Colonic mucosa (tissue), 4 donors: Measurements from ENCODE around the gene LYPLAL1. TPM values are rescaled to one million over a fixed set of nuclear protein-coding genes. Genes with fewer than 3 reads are reported as not detected.

Source experiments
- DNase-seq: peaks from one replicate; pipeline ENCODE4 v3.0.0-alpha.2; 2020
- H3K27ac ChIP-seq: fragments of 200-600 bp; one replicate; pipeline ENCODE4 v1.8.0; 2021
- H3K27me3 ChIP-seq: fragments of 200-600 bp; one replicate; pipeline ENCODE4 v1.8.0; 2021
- H3K36me3 ChIP-seq: fragments of 200-600 bp; one replicate; pipeline ENCODE4 v1.8.0; 2021
- H3K4me1 ChIP-seq: fragments of 200-600 bp; one replicate; pipeline ENCODE4 v1.8.0; 2021; ENCODE audit warnings: mild to moderate bottlenecking
- H3K4me3 ChIP-seq: fragments of 200-600 bp; one replicate; pipeline ENCODE4 v1.8.0; 2021
- H3K9ac ChIP-seq, 2 donors: one replicate each; pipeline ENCODE4 v1.7.0; 2013; ENCODE audit warnings: control low read depth in 2 of 2, low read depth in 2 of 2, low read length in 2 of 2
- H3K9me3 ChIP-seq: fragments of 200-600 bp; one replicate; pipeline ENCODE4 v1.8.0; 2021
- intact Hi-C: fragments of 100-400 bp; cut with DNase I; formaldehyde crosslinking; loops from one replicate; pipeline ENCODE4 v1.14.1; 2022
- total RNA-seq, 2 donors: library from RNA; stranded (reverse); fragmentation: NEBNext Ultra II Directional in 1 of 2; extraction: Animal tissue kit (Norgen Biotek cat#: 25700) in 1 of 2; gene quantifications; one replicate each; pipeline ENCODE4 v1.2.1, GENCODE V29; 2021
- TF ChIP-seq, protein P1 (sequence below): fragments of 200-600 bp; IDR thresholded peaks from one replicate; pipeline ENCODE4 v1.8.0; 2022; ENCODE audit warnings: antibody characterized with exemption, mild to moderate bottlenecking
- donor health status: healthy.
- donor health status: DM: no; HTN: no; CAD: no.
- donor health status: DM: no; HTN: no; CAD: no.

The LYPLAL1 gene
- total RNA-seq: 10 to 100 TPM; 14.3 to 23.0 TPM

DNA sequence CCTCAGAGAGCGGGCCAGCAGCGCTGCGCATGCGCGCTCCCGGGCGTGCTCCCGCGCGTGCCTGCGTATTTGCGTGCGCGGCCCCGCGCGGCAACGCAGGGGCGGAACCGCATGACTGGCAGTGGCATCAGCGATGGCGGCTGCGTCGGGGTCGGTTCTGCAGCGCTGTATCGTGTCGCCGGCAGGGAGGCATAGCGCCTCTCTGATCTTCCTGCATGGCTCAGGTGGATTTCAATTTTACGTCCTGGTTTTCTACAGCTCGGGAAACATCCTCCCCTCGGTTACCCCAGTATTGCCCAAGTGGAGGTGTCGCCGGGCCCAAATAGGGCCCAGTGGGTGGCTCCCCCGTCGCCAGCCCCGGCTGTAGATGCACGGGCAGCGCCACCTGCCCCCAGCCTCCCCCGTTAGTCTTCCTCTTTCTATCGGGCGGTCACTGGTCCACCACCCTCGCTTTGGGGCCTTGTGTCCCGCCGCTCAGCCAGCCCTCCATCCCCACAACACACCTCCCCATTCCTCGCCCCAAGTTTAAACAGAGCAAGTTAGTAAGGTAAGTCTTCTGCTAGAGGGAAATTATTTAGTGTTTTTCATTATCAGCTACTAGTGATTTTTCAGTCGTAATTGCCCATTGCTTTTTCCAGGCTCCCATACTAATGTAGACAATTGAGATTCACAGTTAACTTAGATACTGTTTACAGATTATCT, at the start of gene LYPLAL1:
Gene LYPLAL1, plus strand, starts transcription at position 121 of the 702 bp plus-strand sequence. Its CDS starts 13 bp downstream, at position 134.
- H3K9ac ChIP-seq: peak within 1 kb of the TSS; percentile 79 to 84
- DNase-seq: peak; percentile 88
- intact Hi-C loops: no loop called here
- TF ChIP-seq, protein P1, sequence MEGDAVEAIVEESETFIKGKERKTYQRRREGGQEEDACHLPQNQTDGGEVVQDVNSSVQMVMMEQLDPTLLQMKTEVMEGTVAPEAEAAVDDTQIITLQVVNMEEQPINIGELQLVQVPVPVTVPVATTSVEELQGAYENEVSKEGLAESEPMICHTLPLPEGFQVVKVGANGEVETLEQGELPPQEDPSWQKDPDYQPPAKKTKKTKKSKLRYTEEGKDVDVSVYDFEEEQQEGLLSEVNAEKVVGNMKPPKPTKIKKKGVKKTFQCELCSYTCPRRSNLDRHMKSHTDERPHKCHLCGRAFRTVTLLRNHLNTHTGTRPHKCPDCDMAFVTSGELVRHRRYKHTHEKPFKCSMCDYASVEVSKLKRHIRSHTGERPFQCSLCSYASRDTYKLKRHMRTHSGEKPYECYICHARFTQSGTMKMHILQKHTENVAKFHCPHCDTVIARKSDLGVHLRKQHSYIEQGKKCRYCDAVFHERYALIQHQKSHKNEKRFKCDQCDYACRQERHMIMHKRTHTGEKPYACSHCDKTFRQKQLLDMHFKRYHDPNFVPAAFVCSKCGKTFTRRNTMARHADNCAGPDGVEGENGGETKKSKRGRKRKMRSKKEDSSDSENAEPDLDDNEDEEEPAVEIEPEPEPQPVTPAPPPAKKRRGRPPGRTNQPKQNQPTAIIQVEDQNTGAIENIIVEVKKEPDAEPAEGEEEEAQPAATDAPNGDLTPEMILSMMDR: no peak
- H3K4me1 ChIP-seq: peaks cover 3% of the 10 kb centered on the region
- no peaks in the 10 kb centered on the region for H3K36me3 ChIP-seq
- no peaks in the 10 kb centered on the region for H3K9me3 ChIP-seq
- H3K27ac ChIP-seq: peak within 1 kb of the TSS; percentile 68
- peak within 1 kb of the TSS; percentile 83 for H3K4me3 ChIP-seq
- no peaks in the 10 kb centered on the region for H3K27me3 ChIP-seq

DNA sequence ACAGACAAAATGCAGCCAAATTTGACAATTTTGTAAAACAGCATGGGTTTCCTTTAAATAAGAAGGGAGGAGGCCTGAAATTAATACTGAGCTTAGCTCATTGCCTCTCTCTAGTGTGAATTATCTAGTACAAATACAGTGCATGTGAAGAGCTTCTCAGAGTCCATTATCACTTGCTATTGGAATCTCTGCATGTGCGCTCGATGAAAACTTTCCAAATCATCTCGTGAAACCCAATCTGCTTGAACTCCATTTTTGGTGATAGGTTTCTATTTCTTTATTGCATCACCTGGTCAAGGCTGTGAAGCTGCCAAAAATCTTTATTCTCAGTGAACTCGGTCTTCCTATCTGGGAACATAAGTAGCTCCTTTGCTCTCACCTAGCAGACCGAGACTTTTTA, 49.5 kb upstream of the LYPLAL1 start:
- TF ChIP-seq, protein P1: no peak
- Histone ChIP-seq H3K4me1 (no peaks in the 10 kb centered on the region), H3K36me3 (no peaks in the 10 kb centered on the region), H3K9ac (no peak overlapping the region), H3K4me3 (no peak overlapping the region), H3K9me3 (no peaks in the 10 kb centered on the region), H3K27me3 (no peaks in the 10 kb centered on the region), H3K27ac (no peak overlapping the region)
- intact Hi-C loops: no loop called here
- no peak for DNase-seq

DNA sequence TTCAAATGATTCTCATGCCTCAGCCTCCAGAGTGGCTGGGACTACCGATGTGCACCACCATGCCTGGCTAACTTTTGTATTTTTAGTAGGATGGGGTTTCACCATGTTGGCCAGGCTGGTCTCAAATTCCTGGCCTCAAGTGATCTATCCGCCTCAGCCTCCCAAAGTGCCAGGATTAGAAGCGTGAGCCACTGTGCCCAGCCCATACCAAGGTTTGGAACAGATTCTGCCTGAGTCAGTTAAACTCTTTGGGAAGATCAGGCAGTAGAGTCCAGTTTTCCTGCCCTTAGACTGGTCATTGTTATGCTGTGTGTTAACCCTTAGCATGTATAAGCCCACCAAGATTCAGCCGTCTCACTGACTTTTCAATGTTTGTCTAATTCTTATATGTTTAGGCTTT, 48.3 kb upstream of the LYPLAL1 start:
- no peaks in the 10 kb centered on the region for H3K4me1 ChIP-seq
- no peak for DNase-seq
- H3K27me3 ChIP-seq: no peaks in the 10 kb centered on the region
- no peak overlapping the region for H3K27ac ChIP-seq
- H3K36me3 ChIP-seq: no peaks in the 10 kb centered on the region
- TF ChIP-seq, protein P1: no peak
- H3K4me3 ChIP-seq: no peak overlapping the region
- intact Hi-C loops: no loop called here
- H3K9ac ChIP-seq: no peak overlapping the region
- H3K9me3 ChIP-seq: no peaks in the 10 kb centered on the region

DNA sequence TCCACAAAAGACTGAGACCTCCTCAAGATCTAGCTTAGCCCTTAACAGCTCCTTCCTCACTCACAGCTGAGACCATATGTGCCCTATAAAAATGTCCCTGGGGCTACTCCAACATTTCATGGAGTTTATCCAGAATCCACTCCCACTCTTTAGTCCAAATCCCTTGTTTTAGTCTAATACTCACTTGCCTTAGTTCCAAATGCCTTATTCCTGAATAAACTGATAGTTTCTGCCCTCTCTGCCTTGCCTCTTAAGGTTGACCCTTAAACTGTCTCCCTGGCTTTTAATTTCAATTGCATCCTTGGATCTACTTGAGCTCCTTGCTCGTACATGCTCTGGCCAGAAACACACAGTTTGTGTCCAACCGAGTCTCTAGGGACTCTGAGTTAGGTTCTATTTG, 47.3 kb upstream of the LYPLAL1 start:
- Histone ChIP-seq H3K4me3 (no peak overlapping the region), H3K36me3 (no peaks in the 10 kb centered on the region), H3K4me1 (no peaks in the 10 kb centered on the region), H3K9me3 (no peaks in the 10 kb centered on the region), H3K27me3 (no peaks in the 10 kb centered on the region), H3K9ac (no peak overlapping the region), H3K27ac (no peak overlapping the region)
- intact Hi-C loops: no loop called here
- TF ChIP-seq, protein P1: no peak
- DNase-seq: no peak

DNA sequence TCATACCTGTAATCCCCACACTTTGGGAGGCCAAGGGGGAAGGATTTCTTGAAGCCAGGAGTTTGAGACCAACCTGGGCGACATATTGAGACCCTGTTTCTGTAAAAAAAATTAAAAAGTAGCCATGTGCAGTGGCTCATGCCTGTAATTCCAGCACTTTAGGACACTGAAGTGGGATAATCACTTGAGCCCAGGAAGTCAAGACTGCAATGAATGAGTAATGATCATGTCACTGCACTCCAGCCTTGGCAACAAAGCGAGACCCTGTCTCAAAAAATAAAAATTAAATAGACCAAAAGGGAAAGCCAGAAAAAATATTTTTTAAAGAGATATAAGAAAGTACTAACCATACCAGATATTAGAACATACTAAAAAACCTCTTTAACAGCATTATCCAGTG, 44.7 kb upstream of the LYPLAL1 start:
- Histone ChIP-seq H3K27me3 (no peaks in the 10 kb centered on the region), H3K9ac (no peak overlapping the region), H3K4me1 (no peaks in the 10 kb centered on the region), H3K9me3 (no peaks in the 10 kb centered on the region), H3K36me3 (no peaks in the 10 kb centered on the region), H3K4me3 (no peak overlapping the region), H3K27ac (no peak overlapping the region)
- intact Hi-C loops: no loop called here
- no peak for DNase-seq
- TF ChIP-seq, protein P1: no peak
